T-helper 2 cell treated with Interferon-gamma antibody and Interleukin-4, amounts not matched to agents 5 μg/mL and 100 μg/mL, for 36 hours (primary cell): ENCODE measurements around the gene GNL3.
"Not testable (repeated sequence)": the region's sequence is repeated elsewhere in the genome, so short reads cannot be mapped to it uniquely, and the experiment has no call there.

ENCODE experiments used
- DNase-seq: peaks from one replicate; pipeline ENCODE4 v3.0.0; 2021; ENCODE audit warnings: low spot score
- H3K27ac Mint-ChIP-seq: one replicate; pipeline ENCODE4 v1.8.0; 2021; ENCODE audit warnings: mild to moderate bottlenecking, mixed read lengths
- H3K27me3 Mint-ChIP-seq: one replicate; pipeline ENCODE4 v1.8.0; 2021; ENCODE audit warnings: low read depth, mixed read lengths
- H3K36me3 Mint-ChIP-seq: one replicate; pipeline ENCODE4 v1.8.0; 2021; ENCODE audit warnings: low read depth, mixed read lengths
- H3K4me1 Mint-ChIP-seq: one replicate; pipeline ENCODE4 v1.8.0; 2021; ENCODE audit warnings: low read depth, mixed read lengths
- H3K4me3 Mint-ChIP-seq: one replicate; pipeline ENCODE4 v1.8.0; 2022; ENCODE audit warnings: mild to moderate bottlenecking, moderate library complexity, mixed read lengths
- H3K9me3 Mint-ChIP-seq: one replicate; pipeline ENCODE4 v1.8.0; 2021; ENCODE audit warnings: mixed read lengths

Gene GNL3

GRCh38 chr3:52721002-52721729, 35.3 kb downstream of the GNL3 start:
- H3K27ac Mint-ChIP-seq, result peak overlapping the region; percentile 74
- H3K4me3 Mint-ChIP-seq, result peak overlapping the region; percentile 51
- DNase-seq, result peak; percentile 15
- H3K36me3 Mint-ChIP-seq, result peaks cover 28% of the 10 kb centered on the region
- H3K27me3 Mint-ChIP-seq, result no peaks in the 10 kb centered on the region
- peaks cover 23% of the 10 kb centered on the region for H3K4me1 Mint-ChIP-seq
- H3K9me3 Mint-ChIP-seq, result peaks cover 8% of the 10 kb centered on the region

GRCh38 chr3:52721730-52722008, 35.8 kb downstream of the GNL3 start:
- Mint-ChIP-seq H3K27me3 (no peaks in the 10 kb centered on the region), H3K27ac (peak overlapping the region; percentile 74), H3K36me3 (peaks cover 28% of the 10 kb centered on the region), H3K4me1 (peaks cover 23% of the 10 kb centered on the region), H3K4me3 (no peak overlapping the region), H3K9me3 (peaks cover 8% of the 10 kb centered on the region)
- no peak for DNase-seq

- Mint-ChIP-seq H3K4me3 (no peak overlapping the region), H3K4me1 (peaks cover 23% of the 10 kb centered on the region), H3K9me3 (peaks cover 8% of the 10 kb centered on the region), H3K27me3 (no peaks in the 10 kb centered on the region), H3K27ac (no peak overlapping the region), H3K36me3 (peaks cover 33% of the 10 kb centered on the region)
- no peak for DNase-seq
Observed at GRCh38 chr3:52722491-52722890, 36.7 kb downstream of the GNL3 start.

GRCh38 chr3:52723935-52724334, 38.1 kb downstream of the GNL3 start:
- no peak for DNase-seq
- Mint-ChIP-seq H3K36me3 (peaks cover 41% of the 10 kb centered on the region), H3K4me3 (no peak overlapping the region), H3K9me3 (peaks cover 19% of the 10 kb centered on the region), H3K27ac (no peak overlapping the region), H3K4me1 (peaks cover 23% of the 10 kb centered on the region), H3K27me3 (no peaks in the 10 kb centered on the region)

- Mint-ChIP-seq H3K36me3 (peaks cover 40% of the 10 kb centered on the region), H3K4me1 (peaks cover 22% of the 10 kb centered on the region), H3K27me3 (no peaks in the 10 kb centered on the region), H3K4me3 (no peak overlapping the region), H3K9me3 (peaks cover 19% of the 10 kb centered on the region), H3K27ac (no peak overlapping the region)
- DNase-seq, result no peak
Observed at GRCh38 chr3:52724511-52724910, 38.7 kb downstream of the GNL3 start.

- peaks cover 63% of the 10 kb centered on the region for H3K36me3 Mint-ChIP-seq
Observed at GRCh38 chr3:52728753-52729152, 42.9 kb downstream of the GNL3 start.

GRCh38 chr3:52730681-52731080, 44.8 kb downstream of the GNL3 start:
- Mint-ChIP-seq H3K27ac (peak overlapping the region; percentile 28), H3K4me1 (peaks cover 10% of the 10 kb centered on the region), H3K36me3 (peaks cover 78% of the 10 kb centered on the region), H3K4me3 (no peak overlapping the region), H3K27me3 (no peaks in the 10 kb centered on the region), H3K9me3 (peaks cover 58% of the 10 kb centered on the region)
- no peak for DNase-seq

More at GRCh38 chr3:52728753-52729152, 42.9 kb downstream of the GNL3 start:
- peaks cover 54% of the 10 kb centered on the region for H3K9me3 Mint-ChIP-seq
- not testable (repeated sequence) for H3K4me3 Mint-ChIP-seq, DNase-seq, H3K27me3 Mint-ChIP-seq, H3K27ac Mint-ChIP-seq
- peaks cover 10% of the 10 kb centered on the region for H3K4me1 Mint-ChIP-seq

GRCh38 chr3:52731590-52731989, 45.8 kb downstream of the GNL3 start:
- Mint-ChIP-seq H3K27ac (no peak overlapping the region), H3K27me3 (no peaks in the 10 kb centered on the region), H3K9me3 (peaks cover 58% of the 10 kb centered on the region), H3K36me3 (peaks cover 80% of the 10 kb centered on the region), H3K4me1 (peaks cover 10% of the 10 kb centered on the region), H3K4me3 (no peak overlapping the region)
- DNase-seq, result no peak

- no peak for DNase-seq
- Mint-ChIP-seq H3K36me3 (peaks cover 72% of the 10 kb centered on the region), H3K4me3 (no peak overlapping the region), H3K9me3 (peaks cover 51% of the 10 kb centered on the region), H3K27me3 (no peaks in the 10 kb centered on the region), H3K27ac (no peak overlapping the region), H3K4me1 (peaks cover 10% of the 10 kb centered on the region)
Observed at GRCh38 chr3:52733256-52733891, 47.5 kb downstream of the GNL3 start.

- Mint-ChIP-seq H3K4me3 (no peak overlapping the region), H3K27me3 (no peaks in the 10 kb centered on the region), H3K9me3 (peaks cover 3% of the 10 kb centered on the region), H3K36me3 (peaks cover 45% of the 10 kb centered on the region), H3K4me1 (no peaks in the 10 kb centered on the region), H3K27ac (no peak overlapping the region)
- DNase-seq, result no peak
Observed at GRCh38 chr3:52739730-52740129, 53.9 kb downstream of the GNL3 start.

- H3K4me1 Mint-ChIP-seq, result no peaks in the 10 kb centered on the region
- no peak overlapping the region for H3K27ac Mint-ChIP-seq
- peaks cover 44% of the 10 kb centered on the region for H3K36me3 Mint-ChIP-seq
- H3K27me3 Mint-ChIP-seq, result no peaks in the 10 kb centered on the region
- no peak overlapping the region for H3K4me3 Mint-ChIP-seq
- DNase-seq, result no peak
- no peaks in the 10 kb centered on the region for H3K9me3 Mint-ChIP-seq
Observed at GRCh38 chr3:52742418-52743041, 56.7 kb downstream of the GNL3 start.

GRCh38 chr3:52743152-52743551, 57.3 kb downstream of the GNL3 start:
- H3K4me1 Mint-ChIP-seq, result no peaks in the 10 kb centered on the region
- no peaks in the 10 kb centered on the region for H3K27me3 Mint-ChIP-seq
- no peaks in the 10 kb centered on the region for H3K9me3 Mint-ChIP-seq
- peaks cover 46% of the 10 kb centered on the region for H3K36me3 Mint-ChIP-seq
- no peak overlapping the region for H3K27ac Mint-ChIP-seq
- no peak for DNase-seq
- H3K4me3 Mint-ChIP-seq, result no peak overlapping the region

GRCh38 chr3:52743721-52744120, 57.9 kb downstream of the GNL3 start:
- H3K27me3 Mint-ChIP-seq, result no peaks in the 10 kb centered on the region
- H3K36me3 Mint-ChIP-seq, result peaks cover 49% of the 10 kb centered on the region
- peak overlapping the region; percentile 22 for H3K27ac Mint-ChIP-seq
- no peak for DNase-seq
- H3K4me1 Mint-ChIP-seq, result no peaks in the 10 kb centered on the region
- no peak overlapping the region for H3K4me3 Mint-ChIP-seq
- H3K9me3 Mint-ChIP-seq, result no peaks in the 10 kb centered on the region
